MM.1S (cell line): Measurements from ENCODE around the gene CCDC157.

Experiments used
- DNase-seq: peaks from one replicate; pipeline ENCODE4 v3.0.0-alpha.2; 2015
- H2AFZ ChIP-seq: fragments of 300-600 bp; sonication (generic); 2 replicates; pipeline ENCODE4 v1.6.0; 2016; ENCODE audit warnings: antibody characterized with exemption, low read length
- H3F3A ChIP-seq: fragments of 300-600 bp; sonication (generic); 2 replicates; pipeline ENCODE4 v1.6.1; 2016; ENCODE audit warnings: mild to moderate bottlenecking, antibody characterized with exemption, low read length, moderate library complexity, mixed read lengths; ENCODE audit not compliant: insufficient read depth
- H3K27ac ChIP-seq: fragments of 300-600 bp; sonication (generic); 2 replicates; pipeline ENCODE4 v1.5.1; 2016; ENCODE audit warnings: mild to moderate bottlenecking, low read length
- H3K27me3 ChIP-seq: fragments of 300-600 bp; sonication (generic); replicated peaks from 2 replicates; pipeline ENCODE4 v1.6.0; 2016; ENCODE audit warnings: low read length; ENCODE audit not compliant: insufficient read depth
- H3K36me3 ChIP-seq: fragments of 300-600 bp; sonication (generic); replicated peaks from 2 replicates; pipeline ENCODE4 v1.6.1; 2016; ENCODE audit warnings: mild to moderate bottlenecking, low read length, mixed read lengths; ENCODE audit not compliant: insufficient read depth
- H3K4me1 ChIP-seq: fragments of 300-600 bp; sonication (generic); 2 replicates; pipeline ENCODE4 v1.6.1; 2016; ENCODE audit warnings: low read length, mixed read lengths
- H3K4me2 ChIP-seq: fragments of 300-600 bp; sonication (generic); 2 replicates; pipeline ENCODE4 v1.6.0; 2016; ENCODE audit warnings: low read depth, low read length
- H3K4me3 ChIP-seq: fragments of 300-600 bp; sonication (generic); 2 replicates; pipeline ENCODE4 v1.5.1; 2016; ENCODE audit warnings: low read length, mixed read lengths
- H3K79me2 ChIP-seq: fragments of 300-600 bp; sonication (generic); 2 replicates; pipeline ENCODE4 v1.6.1; 2016; ENCODE audit warnings: mixed run types, low read length, mixed read lengths
- H3K9ac ChIP-seq: fragments of 300-600 bp; sonication (generic); 2 replicates; pipeline ENCODE4 v1.6.1; 2016; ENCODE audit warnings: low read length, mixed read lengths
- H3K9me2 ChIP-seq: fragments of 300-600 bp; sonication (generic); replicated peaks from 2 replicates; pipeline ENCODE4 v1.6.1; 2016; ENCODE audit warnings: mild to moderate bottlenecking, low read length, mixed read lengths; ENCODE audit not compliant: insufficient read depth
- H3K9me3 ChIP-seq: fragments of 300-600 bp; sonication (generic); replicated peaks from 2 replicates; pipeline ENCODE4 v1.6.1; 2016; ENCODE audit warnings: mild to moderate bottlenecking, low read length, mixed read lengths; ENCODE audit not compliant: insufficient read depth
- H4K20me1 ChIP-seq: fragments of 300-600 bp; sonication (generic); 2 replicates; pipeline ENCODE4 v1.6.1; 2016; ENCODE audit warnings: mild to moderate bottlenecking, low read length, moderate library complexity, mixed read lengths; ENCODE audit not compliant: insufficient read depth
- EZH2 ChIP-seq: fragments of 300-600 bp; sonication (generic); optimal IDR thresholded peaks from 2 replicates; pipeline ENCODE3; 2017; ENCODE audit warnings: low read depth, mild to moderate bottlenecking, antibody characterized with exemption, low read length, mixed read lengths
- EZH2phosphoT487 ChIP-seq: fragments of 300-600 bp; sonication (generic); IDR thresholded peaks from 2 replicates; pipeline ENCODE4 v1.6.1; 2018; ENCODE audit warnings: antibody characterized with exemption, low read length
- TF ChIP-seq, protein P1 (sequence below): fragments of 300-600 bp; sonication (generic); IDR thresholded peaks from 2 replicates; pipeline ENCODE4 v1.5.1; 2016; ENCODE audit warnings: antibody characterized with exemption, low read length, mixed read lengths

The CCDC157 gene

DNA sequence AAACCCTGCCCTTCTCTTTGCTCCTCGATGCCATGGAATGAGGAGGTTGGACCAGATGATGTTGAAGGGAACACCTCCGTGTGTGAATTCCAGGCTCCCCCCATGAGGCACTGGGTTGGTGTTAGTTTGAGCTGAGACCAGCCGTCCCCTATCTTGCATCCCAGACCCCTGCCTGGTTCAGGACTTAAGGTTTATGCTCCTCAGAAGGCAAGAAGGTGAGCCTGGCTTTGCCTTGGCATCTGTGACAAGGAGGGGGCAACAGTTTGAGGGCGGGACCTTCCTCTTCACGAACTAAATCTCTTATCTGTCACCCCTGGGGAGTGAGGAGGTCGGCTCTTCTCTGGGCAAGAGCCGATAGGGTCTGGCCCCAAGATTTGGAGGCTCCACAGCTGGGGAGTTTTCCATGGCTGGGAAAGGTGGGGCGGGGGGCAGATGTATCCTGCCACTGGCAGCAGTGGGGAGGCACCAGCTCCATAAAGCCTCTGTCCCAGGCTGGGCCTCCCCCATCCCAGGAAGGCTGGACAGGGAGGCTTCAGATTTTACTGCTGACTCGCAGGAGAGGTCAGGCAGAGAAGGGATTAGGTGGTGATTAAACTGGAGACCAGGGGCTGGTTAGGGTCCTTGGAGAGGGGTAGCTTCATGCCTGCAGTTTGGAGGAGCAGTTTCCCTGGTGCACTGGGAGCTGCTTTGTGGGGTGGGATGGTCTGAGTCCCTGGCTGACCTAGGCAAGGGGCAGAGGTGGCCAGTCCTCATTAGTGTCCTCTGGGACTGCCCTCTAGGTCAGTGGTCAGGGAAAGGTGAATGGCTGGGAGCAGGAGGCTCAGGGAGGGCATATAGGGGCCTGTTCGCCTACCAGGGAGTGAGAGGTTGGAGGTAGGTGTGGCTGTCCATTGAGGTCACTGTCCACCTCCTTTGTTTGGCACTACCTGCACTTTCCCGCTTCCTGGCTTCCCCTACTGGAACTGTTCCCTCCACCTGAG, 41.1 kb downstream of the CCDC157 start:
- no peaks in the 10 kb centered on the region for H3K36me3 ChIP-seq
- no peaks in the 10 kb centered on the region for H3F3A ChIP-seq
- peak overlapping the region; percentile 85; the same call in 1 of the 2 replicates for H3K4me2 ChIP-seq
- no peak overlapping the region; the same call in 1 of the 2 replicates for H3K9ac ChIP-seq
- no peaks in the 10 kb centered on the region for H3K9me2 ChIP-seq
- DNase-seq, result no peak
- no peak overlapping the region for H3K27ac ChIP-seq
- no peaks in the 10 kb centered on the region for H3K9me3 ChIP-seq
- TF ChIP-seq EZH2, result no peak
- no peak for TF ChIP-seq EZH2phosphoT487
- TF ChIP-seq, protein P1, sequence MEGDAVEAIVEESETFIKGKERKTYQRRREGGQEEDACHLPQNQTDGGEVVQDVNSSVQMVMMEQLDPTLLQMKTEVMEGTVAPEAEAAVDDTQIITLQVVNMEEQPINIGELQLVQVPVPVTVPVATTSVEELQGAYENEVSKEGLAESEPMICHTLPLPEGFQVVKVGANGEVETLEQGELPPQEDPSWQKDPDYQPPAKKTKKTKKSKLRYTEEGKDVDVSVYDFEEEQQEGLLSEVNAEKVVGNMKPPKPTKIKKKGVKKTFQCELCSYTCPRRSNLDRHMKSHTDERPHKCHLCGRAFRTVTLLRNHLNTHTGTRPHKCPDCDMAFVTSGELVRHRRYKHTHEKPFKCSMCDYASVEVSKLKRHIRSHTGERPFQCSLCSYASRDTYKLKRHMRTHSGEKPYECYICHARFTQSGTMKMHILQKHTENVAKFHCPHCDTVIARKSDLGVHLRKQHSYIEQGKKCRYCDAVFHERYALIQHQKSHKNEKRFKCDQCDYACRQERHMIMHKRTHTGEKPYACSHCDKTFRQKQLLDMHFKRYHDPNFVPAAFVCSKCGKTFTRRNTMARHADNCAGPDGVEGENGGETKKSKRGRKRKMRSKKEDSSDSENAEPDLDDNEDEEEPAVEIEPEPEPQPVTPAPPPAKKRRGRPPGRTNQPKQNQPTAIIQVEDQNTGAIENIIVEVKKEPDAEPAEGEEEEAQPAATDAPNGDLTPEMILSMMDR, result no peak
- 0 out of 2 replicates have a peak overlapping the region, but pooled peaks have one; percentile 59 for H3K4me3 ChIP-seq
- no peaks in the 10 kb centered on the region for H3K79me2 ChIP-seq
- no peaks in the 10 kb centered on the region for H3K4me1 ChIP-seq
- H2AFZ ChIP-seq, result no peak overlapping the region
- peaks cover 20% of the 10 kb centered on the region for H3K27me3 ChIP-seq
- no peaks in the 10 kb centered on the region for H4K20me1 ChIP-seq

DNA sequence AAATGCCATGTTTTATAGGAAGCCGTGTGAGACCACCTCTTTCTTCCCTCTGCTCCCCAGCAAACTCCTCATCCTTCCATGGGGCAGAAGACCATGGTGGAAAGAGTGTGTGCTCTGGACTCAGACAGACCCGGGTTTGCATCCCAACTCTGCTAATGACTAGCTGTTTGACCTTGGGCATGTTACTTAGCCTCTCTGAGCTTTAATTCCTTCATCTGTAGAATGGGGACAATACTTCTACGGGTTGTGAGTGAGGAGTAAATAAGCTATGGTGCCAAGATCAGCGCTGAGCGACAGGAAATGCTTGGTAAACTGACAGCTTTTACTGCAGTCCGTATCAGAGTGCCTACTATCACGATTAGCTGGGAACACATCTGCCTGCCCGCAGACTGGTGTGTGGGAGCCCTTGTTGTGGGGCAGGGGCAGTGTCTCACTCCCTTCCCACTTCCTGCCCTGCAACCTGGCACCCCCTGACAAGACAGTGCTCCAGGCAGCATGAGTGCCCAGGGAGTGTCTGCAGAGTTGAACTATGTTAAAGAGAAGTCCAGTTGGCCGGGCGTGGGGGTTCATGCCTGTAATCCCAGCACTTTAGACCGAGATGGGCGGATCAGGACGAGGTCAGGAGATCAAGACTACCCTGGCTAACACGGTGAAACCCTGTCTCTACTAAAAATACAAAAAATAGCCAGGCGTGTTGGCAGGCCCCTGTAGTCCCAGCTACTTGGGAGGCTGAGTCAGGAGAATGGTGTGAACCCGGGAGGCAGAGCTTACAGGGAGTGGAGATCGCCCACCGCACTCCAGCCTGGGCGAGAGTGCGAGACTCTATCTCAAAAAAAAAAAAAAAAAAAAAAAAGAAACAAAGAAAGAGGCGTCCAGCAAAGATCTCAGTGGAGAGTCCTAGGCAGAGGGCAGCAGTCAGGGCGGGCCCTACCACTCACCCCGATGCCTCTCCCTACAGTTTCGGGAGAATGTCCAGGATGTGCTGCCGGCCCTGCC, 42.2 kb downstream of the CCDC157 start:
- TF ChIP-seq, protein P1, result no peak
- TF ChIP-seq EZH2, result no peak
- no peak for TF ChIP-seq EZH2phosphoT487
- Histone ChIP-seq H3K4me2 (no peak overlapping the region), H3K27ac (no peak overlapping the region), H3K9ac (no peak overlapping the region), H3K36me3 (no peaks in the 10 kb centered on the region), H3K9me3 (no peaks in the 10 kb centered on the region), H4K20me1 (no peaks in the 10 kb centered on the region), H2AFZ (no peak overlapping the region), H3K27me3 (peaks cover 20% of the 10 kb centered on the region), H3K4me1 (no peaks in the 10 kb centered on the region), H3K9me2 (no peaks in the 10 kb centered on the region), H3K79me2 (no peaks in the 10 kb centered on the region), H3K4me3 (no peak overlapping the region), H3F3A (no peaks in the 10 kb centered on the region)
- no peak for DNase-seq

DNA sequence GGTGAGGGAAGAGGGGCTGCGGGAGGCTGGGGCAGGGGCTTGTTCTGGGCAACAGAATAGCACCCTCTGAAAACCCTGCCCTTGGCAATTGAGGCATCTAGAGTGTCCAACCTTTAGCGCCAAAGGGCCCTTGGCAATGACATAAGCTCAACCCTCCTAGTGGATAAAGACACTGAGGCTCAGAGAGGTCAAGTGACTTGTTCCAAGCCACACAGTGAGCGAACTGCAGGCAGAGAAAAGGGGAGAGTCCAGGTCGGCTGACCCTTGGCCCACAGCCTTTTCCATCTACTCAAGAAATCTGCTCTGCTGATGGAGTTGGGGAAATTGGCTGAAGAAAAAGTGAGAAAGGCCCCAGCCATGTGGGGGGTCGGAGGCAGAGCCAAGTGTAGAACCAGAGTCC, 42.9 kb downstream of the CCDC157 start:
- no peak overlapping the region for H3K4me2 ChIP-seq
- peaks cover 20% of the 10 kb centered on the region for H3K27me3 ChIP-seq
- no peak for DNase-seq
- no peaks in the 10 kb centered on the region for H3K9me2 ChIP-seq
- no peaks in the 10 kb centered on the region for H4K20me1 ChIP-seq
- no peak overlapping the region for H2AFZ ChIP-seq
- H3K79me2 ChIP-seq, result no peaks in the 10 kb centered on the region
- TF ChIP-seq, protein P1, result no peak
- TF ChIP-seq EZH2phosphoT487, result no peak
- TF ChIP-seq EZH2, result no peak
- no peaks in the 10 kb centered on the region for H3K9me3 ChIP-seq
- no peak overlapping the region for H3K9ac ChIP-seq
- no peaks in the 10 kb centered on the region for H3K4me1 ChIP-seq
- H3K4me3 ChIP-seq, result no peak overlapping the region
- no peaks in the 10 kb centered on the region for H3F3A ChIP-seq
- no peaks in the 10 kb centered on the region for H3K36me3 ChIP-seq
- H3K27ac ChIP-seq, result no peak overlapping the region
